Activated T-helper 1 cell treated with Interleukin-2 at 50 U/mL for 16 hours (primary cell): ENCODE results near the gene ETFA.
"Not testable (repeated sequence)": the region's sequence is repeated elsewhere in the genome, so short reads cannot be mapped to it uniquely, and the experiment has no call there.

Experiments
- DNase-seq: peaks from one replicate; pipeline ENCODE4 v3.0.0-alpha.2; 2020; ENCODE audit warnings: low read depth

ETFA gene

DNA sequence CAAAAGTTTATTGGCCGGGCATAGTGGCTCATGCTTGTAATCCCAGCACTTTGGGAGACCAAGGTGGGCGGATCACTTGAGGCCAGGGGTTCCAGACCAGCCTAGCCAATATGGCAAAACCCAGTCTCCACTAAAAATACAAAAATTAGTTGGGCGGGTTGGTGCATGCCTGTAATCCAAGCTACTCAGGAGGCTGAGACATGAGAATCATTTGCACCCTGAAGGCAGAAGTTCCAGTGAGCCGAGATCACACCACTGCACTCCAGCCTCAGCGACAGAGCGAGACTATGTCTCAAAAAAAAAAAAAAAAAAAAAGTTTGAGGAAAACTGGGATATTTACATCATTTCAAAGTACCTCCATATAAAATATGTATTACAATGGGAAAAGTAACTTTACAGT is 40.4 kb downstream of the ETFA start:
- no peak for DNase-seq

DNA sequence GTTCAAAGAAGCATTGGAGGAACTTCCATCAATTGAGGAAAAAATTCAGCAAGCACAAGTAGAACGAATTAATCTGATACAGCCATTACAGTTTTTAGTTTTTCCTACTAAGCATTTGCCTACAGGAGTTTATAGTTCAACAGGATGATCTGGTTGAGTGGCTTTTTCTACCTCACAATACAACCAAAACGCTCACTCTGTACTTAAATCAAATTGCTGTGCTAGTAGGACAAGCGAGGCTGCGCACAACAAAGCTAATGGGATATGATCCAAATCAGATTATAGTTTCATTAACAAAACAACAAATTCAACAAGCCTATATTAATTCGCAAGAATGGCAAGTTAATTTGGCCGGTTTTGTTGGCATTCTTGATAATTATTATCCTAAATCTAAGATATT is 44.2 kb downstream of the ETFA start:
- no peak for DNase-seq

DNA sequence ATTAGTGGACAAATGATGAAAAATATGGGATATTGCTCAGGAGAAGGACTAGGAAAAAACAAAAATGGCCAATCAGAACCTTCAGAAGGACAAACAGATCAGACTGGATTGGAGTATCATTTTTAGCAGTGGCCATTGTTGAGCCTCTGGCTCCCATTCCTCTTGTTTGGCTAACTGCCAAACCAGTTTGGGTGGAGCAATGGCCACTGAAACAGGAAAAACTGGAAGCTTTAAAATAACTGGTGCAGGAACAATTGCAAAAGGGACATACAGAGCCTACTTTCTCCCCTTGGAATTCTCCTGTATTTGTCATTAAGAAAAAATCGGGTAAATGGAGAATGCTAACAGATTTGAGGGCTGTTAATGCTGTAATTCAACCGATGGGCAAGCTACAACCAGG is 45.5 kb downstream of the ETFA start:
- not testable (repeated sequence) for DNase-seq

DNA sequence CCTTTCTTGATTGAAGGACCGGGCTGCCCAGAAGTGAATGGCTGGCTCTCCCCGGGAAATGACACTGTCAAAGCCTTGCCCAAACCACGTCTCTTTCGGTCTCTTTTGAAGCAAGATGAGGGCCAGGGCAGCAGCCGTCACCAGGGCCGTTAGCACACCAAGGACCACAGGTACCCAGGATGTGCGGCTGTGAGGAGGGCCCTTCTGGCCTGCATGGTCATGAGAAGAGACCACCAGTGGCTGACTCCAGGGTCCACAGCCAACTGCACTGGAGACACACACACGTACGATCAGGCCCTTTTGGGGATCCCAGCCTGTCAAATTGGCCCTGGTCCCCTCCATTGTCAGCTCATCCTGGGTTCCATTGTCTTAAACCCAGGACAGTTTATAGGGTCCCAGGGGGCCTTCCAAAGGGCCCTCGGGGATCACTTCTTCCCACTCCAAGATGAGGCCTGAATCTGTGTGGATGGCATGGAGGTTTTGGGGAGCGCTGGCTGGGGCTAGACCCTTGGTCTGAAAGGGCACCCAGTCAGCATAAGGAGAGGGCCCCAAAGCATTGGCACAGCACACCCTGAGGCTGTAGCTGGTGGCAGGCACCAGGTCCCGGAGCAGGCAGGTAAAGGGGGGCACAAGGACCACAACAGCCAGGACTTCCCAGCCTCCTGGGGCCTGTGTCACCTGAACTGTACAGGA is 50.9 kb downstream of the ETFA start:
- DNase-seq: no peak

DNA sequence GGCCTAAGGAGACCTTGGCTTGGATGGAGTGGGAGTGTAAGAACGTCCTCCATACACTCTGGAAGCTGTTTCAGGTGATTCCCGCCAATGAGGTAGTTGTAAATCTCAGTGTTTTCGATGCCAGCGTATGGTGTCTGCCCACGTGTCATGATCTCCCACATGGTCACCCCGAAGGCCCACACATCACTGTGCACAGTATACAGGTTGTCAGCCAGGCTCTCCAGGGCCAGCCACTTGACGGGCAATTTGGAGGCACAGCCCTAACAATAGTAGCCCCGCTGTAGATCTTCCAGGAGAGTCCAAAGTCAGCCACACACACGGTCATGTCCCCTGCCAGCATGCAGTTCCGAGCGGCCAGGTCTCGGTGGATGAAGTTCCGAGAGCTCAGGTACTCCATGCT is 51.9 kb downstream of the ETFA start:
- DNase-seq: no peak

DNA sequence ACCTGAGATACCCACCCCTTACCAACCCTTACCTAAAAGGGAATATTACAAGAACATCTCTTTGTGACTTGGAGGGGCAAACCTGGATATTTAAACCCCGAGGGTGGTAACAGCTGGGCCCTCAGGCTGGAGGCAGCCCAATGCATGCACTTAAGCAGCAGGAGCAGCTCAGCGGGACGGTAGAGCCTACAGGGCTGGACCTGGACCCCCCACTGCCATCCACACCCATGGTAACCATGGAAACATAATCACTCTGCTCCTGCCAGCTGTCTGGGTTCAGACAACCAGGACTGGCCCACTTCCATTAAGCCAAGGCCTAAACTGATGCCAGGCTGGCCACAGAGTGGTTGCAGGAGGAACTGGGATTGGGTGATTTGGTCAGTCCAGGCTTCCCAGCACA is 52.8 kb downstream of the ETFA start:
- no peak for DNase-seq

DNA sequence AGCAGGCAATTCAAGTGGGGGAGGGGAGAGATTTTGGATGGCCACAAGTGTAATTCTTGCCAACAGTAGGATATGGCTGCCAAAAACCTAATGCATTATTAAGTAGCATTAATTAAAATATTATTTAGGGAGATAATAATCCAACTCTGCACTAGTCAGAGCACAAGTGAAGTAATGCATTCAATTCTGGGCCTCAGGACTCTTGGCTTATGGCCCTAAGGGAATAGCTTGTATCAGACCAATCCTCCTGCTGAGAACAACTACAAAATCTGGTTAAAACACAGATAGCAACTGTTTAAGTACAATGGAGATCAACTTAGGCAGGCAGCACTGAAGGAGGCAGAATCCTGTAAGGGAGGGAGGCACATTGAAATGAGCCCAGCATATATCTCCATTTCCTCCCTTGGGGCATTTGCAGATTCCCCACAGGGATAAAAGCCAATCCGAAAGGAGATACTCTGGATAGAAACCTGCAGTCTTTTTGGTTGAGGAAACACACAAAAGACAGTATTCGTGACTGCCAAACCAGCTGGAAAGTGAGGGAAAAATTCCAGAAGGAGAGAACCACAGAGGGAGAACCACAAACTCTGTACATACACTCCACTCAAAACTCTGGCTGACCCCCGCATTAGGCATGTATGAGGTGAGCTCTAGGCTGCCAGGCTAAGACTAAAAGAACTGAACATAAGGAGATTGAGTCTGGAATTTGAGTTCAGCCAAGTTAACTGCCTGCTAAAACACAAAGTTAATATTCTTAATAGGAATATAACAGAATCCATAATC is 57.4 kb downstream of the ETFA start:
- DNase-seq: no peak

DNA sequence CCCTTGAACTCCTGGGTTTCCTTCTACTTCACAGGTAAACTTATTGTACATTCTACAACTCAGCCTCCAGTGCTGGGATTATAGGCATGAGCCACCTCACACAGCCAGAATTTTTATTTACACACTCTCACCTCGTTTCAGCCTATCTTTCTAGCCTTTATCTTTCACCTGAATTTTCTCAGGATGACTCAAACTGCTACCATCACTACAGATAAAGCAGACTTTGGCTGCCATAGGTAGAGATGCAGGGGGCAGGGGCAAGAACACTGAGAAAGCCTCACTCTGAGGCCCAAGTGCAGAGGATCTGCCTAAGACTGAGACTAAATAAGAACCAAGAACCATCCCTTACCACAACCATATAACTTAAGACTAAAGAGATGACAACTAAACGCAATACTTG is 59.0 kb downstream of the ETFA start:
- DNase-seq: no peak

DNA sequence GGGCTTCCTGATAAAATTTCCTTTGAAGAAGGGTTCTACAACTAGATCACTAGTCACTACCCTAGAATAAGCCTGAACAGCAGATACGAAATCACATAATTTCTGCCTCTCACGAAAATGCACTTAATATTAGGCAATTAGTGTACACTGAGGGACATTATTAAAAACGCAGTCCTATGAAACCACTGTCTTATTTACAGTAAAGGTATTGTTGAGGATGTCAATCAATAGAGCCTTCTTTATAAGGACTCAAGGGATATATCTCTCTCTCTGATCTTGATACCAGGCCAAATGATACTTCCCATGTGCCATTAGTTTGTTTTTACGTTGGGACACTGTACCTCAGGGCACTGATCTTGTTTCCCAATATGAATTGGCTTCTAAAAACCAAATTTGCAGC is 59.6 kb downstream of the ETFA start:
- DNase-seq: no peak

DNA sequence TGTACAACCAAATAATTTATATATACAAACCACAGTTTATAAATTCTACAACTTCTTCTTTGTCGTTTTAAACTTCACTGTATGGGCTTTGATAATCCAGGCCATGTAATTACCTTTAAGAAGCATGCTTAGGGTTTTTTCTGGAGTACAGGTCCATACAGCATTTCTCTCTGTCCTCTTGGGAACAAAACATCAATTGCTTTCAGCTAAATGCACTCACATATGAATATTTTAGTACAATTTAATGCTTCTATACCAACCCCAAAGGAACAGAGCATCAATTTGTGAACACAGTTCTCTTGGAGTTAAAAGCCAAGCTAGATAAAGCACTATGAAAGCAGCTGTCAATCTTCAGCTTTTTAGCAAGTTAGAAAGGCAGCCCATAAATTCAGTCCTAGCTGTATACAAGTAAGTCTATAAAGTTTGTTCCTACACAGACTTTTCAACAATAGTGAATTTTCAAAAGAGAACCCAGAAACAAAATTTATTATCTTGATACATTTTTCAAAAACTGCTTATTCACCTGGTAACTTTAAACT is 66.1 kb downstream of the ETFA start:
- no peak for DNase-seq

DNA sequence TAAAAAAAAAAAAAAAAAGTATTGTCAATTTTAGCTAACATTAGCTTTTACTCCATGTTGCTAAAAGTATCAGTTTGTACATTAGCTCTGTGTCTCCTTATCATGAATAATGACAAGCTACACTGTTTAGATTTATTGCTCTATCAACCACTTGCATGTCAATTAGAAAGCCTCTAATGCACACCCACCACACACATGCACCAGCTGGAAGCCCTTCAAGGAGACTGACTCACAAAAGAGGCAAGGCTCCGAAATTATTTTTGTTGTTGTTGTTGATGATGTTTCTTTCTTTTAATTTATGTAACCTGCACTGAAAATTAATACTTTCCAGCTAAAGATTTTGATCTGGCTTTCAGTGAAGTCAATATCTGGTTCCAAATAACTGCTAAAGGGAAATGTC is 71.5 kb downstream of the ETFA start:
- DNase-seq: no peak

DNA sequence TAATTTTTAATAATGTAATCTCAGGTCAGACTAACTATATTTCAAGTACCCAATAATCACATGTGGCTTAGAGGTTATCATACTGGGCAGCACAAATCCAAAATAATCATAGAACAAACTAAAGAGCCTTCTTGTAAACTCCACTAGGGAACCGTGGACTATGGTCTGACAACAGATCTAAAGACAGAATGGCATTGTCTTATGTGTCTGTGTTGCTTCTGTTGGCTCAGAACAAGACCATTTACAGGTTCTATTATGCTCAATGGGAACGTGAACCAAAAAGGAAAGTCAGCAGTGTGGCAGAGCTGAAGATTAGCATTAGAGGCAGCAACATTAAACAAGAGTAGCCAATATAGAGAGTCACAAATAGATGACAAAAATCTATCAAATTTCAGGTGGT is 74.9 kb downstream of the ETFA start:
- DNase-seq: no peak

DNA sequence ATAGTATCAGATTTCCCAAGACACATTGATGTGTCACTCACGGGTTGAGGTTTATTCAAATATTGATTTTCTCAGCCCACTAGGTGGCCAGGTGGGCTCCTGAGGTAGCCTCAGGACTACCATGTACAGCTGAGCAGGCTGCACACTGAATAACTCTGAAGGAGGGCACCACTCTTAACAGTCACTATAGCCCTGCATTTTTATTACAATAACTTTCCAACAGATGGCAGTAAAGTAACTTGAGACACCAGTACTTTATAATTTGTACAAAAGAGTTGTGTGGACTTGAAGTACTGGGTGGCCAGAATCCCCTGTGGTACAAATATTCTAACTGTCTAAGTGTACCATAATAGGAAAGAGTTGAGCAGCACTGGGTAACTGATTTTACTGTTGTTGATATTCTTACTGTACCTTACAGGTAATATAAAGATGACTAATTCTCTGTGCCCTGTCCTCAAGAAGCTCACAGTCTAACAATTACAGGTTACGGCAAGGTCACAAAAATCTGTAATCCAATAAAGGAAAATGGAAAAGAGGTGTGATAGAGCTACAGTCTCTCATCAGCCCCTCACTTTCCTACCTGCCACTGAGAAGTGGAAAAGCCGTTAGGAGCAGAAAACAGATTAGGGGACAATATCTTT is 76.0 kb downstream of the ETFA start:
- no peak for DNase-seq

DNA sequence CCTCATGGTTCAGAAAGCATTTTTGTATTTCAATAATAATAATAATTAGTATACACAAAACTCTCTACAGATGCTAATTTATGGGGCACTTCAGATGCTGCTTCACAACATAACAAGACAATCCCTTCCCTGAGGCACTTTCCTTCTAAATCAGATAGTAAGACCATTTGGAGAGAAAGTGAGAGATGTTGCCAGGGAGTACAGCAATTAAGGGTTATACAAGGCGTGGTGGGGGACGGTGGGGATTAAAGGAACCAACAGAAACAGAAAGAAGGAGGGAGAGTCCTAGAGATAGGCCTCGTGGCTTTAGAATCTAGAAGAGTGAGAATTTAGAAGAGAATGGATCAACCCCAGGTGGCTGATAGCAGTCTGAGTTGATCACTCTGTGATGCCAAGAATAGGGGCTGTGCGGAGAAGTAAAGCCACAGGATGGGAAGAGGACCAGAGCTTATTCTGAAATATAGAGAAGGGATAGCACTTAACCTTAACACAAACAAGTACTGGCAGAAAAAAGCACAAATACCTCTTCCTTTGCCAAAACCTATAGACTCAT is 76.9 kb downstream of the ETFA start:
- no peak for DNase-seq

DNA sequence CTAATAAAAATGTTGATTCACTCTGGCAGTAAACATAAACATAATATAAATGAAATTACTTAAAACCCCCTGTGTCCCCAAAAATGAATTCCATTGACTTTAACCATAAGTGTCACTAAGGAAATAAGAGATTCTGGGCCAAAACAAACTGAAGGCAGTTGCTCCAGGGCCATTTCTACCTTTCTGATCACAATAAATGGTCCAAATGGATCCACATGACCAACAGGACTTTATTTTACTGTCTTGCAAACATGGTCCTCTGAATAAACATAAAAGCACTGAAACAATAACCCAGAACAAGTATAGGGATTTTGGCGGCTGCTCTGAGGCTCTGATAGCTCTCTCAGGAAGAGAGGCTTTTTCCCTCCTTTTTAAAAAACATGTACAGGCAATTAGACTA is 77.3 kb downstream of the ETFA start:
- no peak for DNase-seq

DNA sequence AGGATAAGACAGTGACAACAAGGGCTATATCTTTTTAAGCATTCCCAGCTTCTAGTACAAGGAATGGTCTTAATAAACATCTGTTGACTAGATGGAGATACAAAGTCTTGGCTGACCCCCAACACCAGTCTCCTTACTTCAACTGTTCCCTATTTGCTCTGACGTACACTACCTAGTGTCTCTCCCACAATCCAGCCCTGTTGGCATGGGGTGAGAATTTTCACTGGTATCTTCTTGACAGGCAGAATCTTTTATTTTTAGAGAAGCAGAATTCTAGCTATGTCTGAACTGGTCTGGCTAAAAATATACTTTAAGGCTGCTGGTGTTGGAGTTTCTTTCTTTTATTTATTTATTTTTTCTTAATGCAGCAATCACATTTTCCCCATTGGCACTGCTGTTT is 82.0 kb downstream of the ETFA start:
- DNase-seq: no peak

DNA sequence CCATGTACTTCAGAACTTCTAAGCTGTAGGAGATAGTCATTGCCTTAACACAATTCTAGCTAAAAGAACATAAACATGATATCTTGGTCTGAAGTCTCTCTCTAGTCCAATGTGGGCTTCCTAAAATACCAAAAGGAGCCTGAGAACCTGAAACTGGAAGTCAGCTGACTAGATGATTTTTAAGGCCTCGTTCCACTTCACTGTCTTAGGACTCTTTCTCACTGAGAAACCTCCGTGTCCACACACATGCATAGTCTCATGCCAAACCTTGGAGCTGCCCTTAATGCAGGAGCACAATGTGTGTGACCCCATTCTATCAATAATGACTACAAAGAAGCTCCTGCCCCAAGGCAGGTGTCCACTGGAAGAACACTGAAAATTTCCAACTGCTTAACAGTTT is 87.7 kb downstream of the ETFA start:
- no peak for DNase-seq

DNA sequence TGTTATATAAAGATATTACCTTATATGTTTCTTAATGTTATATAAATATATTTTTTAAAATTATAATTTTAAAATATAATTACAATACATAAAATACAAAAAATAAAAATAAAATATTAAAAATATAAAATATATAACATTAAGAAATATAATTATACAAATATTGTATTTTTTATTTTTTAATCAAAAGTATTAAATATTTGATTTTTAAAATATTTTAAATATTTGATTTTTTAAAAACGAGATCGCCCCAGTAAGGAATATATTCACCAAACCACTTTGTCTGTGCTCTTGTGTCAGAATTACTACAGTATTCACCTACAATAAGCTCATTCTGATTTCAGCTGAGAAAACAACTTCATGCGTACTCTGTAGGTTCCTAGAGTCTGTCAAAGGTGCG is 89.1 kb downstream of the ETFA start:
- DNase-seq: no peak

DNA sequence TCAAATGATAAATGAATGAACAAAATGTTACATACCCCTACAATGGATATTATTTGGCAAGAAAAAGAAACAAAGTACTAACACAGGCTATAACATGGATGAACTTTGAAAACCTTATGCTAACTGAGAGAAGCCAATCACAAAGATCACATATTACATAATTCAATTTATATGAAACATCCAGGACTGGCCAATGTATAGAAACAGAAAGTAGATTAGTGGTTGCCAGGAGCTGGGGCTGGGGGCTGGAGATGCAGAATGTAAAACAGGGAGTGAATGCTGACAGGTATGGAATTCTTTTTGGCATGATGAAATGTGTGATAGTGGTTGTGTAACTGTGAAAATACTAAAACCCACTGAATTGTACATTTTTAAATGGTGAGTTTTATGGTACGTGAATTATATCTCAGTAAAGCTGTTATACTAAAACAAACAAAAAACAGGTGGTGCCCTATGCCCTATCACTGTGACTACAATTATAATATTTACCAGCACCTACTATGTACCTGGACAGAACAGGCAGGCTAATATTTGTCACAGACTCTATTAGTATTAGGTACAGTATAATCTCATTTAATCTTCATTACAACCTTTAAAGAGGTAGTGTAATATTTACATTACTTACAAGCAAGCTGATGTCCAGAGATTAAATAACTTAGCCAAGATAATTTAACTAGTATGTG is 90.0 kb downstream of the ETFA start:
- no peak for DNase-seq

DNA sequence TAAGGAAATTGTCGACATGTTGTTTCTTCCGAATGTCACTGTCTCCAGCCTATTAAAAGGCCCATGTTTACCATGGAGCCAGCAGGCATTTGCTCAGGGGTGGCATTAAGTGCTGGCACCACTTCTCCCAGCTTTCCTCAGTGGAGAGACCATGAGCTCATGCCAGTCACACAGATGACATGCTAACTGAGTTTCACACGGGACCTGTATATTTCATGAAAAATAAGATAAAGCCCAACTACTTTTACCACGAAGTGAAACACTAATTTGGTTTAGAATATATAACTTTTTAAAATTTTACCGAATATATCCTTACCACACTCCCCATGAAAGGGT is 93.4 kb downstream of the ETFA start:
- DNase-seq: no peak

DNA sequence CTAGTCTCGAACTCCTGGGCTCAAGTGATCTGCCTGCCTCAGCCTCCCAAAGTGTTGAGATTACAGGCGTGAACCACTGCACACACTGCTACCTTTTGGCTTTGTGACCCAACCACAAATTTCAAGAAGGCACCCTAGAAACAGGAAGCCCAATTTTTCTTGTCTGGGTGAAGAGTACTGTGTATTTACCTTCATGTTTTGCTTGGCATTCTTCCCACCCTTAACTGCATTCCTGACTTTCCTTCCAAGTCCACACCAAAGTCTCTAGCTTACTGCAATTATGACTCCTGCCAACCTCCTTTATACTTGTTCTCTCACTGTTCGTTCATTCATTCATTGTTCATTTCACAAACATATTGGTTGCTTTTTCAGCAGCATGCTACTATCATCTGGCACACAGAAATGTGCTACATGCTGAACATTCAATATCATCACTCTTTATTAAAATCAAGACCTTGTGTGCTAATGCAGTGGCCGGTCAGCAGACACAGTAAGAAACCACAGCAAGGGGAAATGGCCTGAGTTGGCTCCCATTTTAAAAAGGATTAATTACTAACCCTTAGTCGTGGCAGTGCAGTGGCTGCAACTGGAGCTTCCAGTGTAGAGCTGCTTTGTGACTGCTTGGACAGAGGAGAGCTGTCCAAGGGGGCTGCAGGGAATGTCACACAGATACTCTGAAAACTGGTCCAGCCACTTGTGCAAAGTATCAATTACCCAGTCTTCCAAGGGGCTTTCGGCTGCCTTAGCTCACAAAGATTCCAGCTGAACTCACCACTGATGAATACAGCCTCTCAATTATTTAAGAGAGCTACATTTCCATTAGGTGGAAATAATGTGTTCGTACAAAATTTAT is 94.0 kb downstream of the ETFA start:
- no peak for DNase-seq
